Epithelial cell of proximal tubule (primary cell): ENCODE measurements around the gene NUDT1. TPM values are rescaled to one million over a fixed set of nuclear protein-coding genes. Genes with fewer than 3 reads are reported as not detected.

Experiments used
- DNase-seq: peaks from one replicate; pipeline ENCODE4 v3.0.0-alpha.2; 2011; ENCODE audit warnings: low read depth
- H3K4me3 ChIP-seq: 2 replicates; pipeline ENCODE4 v1.5.1; 2011; ENCODE audit warnings: low read depth, mild to moderate bottlenecking, low read length
- CTCF ChIP-seq: conservative IDR thresholded peaks from 2 replicates; pipeline ENCODE4 v1.5.1; 2012; ENCODE audit warnings: low read depth, mild to moderate bottlenecking, low read length
- total RNA-seq: library from RNA; depleted of rRNA; stranded (reverse); fragments of >200 nt; gene quantifications from 2 replicates; pipeline ENCODE4 v1.2.3, GENCODE V29; 2015

Gene NUDT1
- total RNA-seq, 1 donor from 2014 or later, result 39.1 TPM

- H3K4me3 ChIP-seq, result no peak overlapping the region
- DNase-seq, result no peak
- no peak for TF ChIP-seq CTCF
Measured at GRCh38 chr7:2230226-2230625, 11.8 kb upstream of the NUDT1 start.

- no peak for DNase-seq
- no peak overlapping the region for H3K4me3 ChIP-seq
- no peak for TF ChIP-seq CTCF
Measured at GRCh38 chr7:2230882-2231281, 11.1 kb upstream of the NUDT1 start.

GRCh38 chr7:2231992-2232765, 9.8 kb upstream of the NUDT1 start:
- DNase-seq, result no peak

GRCh38 chr7:2232766-2233520, 9.1 kb upstream of the NUDT1 start, which contains the start of gene MAD1L1:
Gene MAD1L1 (minus strand): TSS chr7:2232945. CDS start chr7:2230133, 2,812 bp downstream.
- H3K4me3 ChIP-seq, result peak within 1 kb of the TSS; percentile 88
- peak; percentile 23 for DNase-seq

More at GRCh38 chr7:2231992-2232765, 9.8 kb upstream of the NUDT1 start:
- TF ChIP-seq CTCF, result no peak
- H3K4me3 ChIP-seq, result peak overlapping the region; percentile 88

GRCh38 chr7:2233926-2234325, 8.1 kb upstream of the NUDT1 start:
- TF ChIP-seq CTCF, result no peak
- DNase-seq, result no peak
- no peak overlapping the region for H3K4me3 ChIP-seq

More at GRCh38 chr7:2232766-2233520, 9.1 kb upstream of the NUDT1 start, which contains the start of gene MAD1L1:
- no peak for TF ChIP-seq CTCF

- TF ChIP-seq CTCF, result no peak
- DNase-seq, result no peak
- H3K4me3 ChIP-seq, result no peak overlapping the region
Measured at GRCh38 chr7:2237109-2237602, 4.9 kb upstream of the NUDT1 start.
